ENCODE data around the gene JARID2.

JARID2 gene

DNA sequence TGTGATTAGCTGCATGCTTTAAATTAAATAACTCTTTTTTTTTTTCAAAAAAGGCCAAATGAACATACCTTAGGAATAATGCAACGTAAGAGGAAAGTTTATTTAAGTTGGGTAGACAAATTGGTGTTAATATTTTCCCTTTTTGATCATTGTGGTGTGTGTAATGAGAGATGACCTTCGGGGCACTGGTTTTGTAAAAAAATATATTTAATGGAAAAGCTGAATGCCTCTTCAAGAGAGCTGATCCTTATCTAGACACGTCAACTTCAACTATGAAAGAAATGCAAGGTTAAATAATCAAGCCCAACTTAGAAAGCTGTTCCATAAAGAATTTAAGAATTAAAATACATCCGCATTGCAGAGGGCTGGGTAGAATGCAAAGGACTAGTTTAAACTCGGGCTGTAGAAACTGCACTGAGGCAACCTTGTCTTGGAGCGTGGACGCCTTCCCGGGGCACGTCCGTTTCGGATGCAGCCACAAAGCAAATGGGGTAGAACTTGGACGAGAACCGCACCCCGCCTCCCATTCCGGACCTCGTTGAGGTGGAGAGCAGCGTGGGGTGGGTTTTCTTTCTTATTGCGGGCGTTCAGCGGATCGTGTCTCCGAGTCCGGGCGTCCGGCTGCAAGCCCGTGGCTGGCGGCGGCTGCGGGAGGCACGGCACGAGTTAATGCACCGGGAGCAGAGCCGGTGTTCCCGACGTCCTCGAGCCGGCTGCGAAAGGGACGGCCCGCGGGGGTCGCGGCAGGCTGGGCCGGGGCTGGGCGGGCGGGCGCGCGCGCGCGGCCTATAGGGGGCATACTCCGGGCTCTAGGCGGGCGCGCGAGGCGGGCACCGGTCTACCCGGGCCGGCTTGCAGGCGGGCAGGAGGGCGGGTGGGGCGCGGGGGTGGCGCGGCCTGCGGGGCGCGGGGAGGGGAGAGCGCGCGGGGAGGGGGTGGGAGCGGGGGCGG, 1.9 kb downstream of the JARID2 start:
- no peak for DNase-seq

DNA sequence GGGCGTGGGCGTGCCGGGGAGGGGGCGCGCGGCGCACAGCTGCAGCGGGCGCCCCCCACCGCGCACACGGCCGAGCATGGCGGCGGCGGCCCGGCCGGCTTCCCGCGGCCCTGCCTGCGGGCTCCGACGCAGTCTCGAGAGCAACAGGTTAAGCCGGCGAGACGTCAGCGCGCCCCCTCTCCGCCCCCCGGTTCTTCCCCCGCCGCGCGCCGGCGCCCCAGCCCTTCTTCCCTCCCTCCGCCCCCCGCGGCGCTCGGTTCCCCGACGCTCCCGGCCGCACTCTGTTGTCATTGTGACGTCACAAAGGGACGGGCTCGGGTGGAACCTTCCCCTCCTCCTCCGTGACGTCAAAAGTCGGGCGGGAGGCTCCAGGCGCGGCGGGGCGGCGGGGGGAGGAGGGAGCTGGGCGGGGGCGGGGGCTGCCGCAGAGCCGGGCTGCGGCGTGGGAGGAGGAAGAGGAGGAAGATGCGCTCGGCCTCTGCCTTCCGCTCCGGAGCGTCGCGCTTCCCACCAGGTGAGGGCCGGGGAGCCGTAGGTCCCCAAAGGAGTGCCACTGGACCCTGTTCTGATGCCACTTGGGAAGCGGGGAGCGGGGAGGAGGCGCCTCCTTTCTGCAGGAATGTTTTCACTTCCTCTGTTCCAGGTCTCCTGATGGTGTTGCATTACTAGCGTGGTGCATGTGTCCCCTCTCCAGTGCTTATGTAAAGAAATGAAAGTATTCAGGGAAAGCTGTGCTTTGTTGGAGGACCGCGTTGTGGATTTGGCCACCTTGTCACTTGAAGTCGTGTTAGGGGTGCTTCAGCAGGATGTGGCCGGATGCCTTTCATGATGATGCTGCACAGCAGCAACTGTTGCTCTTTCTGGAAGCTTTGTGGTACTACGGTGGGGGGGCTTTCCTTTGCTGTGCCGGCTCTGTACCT, 2.8 kb downstream of the JARID2 start:
- DNase-seq, result peak; percentile 78

DNA sequence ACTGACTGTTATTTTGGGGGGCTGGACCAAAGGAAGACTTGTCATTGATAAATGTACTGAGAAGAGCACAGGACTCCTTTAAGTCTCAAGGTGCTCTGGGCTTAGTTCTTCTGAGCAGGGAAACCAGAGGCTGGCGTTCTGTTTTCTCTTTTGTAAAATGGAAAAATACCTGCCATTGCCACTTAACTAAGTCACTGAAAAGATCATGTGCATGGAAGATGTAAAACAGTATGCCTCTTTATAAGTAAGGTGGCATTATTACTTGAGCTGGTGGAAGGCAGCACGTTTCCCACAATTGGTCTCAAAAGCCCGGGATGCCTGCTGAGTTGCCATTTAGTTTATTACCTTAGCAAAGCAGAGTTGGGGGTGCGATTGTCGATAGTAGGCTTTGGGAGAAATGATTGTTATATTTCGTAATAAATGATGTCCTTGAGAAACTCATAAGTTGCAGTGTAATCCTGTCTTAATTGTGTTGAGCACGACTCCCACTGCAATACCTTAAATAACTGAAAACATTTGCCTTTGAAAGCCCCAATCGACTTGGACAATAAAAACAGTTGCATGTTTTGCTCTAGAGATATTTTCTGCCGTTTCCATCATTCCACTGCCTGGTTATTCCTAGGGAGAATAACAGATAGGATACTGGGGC, 3.6 kb downstream of the JARID2 start:
- no peak for DNase-seq

DNA sequence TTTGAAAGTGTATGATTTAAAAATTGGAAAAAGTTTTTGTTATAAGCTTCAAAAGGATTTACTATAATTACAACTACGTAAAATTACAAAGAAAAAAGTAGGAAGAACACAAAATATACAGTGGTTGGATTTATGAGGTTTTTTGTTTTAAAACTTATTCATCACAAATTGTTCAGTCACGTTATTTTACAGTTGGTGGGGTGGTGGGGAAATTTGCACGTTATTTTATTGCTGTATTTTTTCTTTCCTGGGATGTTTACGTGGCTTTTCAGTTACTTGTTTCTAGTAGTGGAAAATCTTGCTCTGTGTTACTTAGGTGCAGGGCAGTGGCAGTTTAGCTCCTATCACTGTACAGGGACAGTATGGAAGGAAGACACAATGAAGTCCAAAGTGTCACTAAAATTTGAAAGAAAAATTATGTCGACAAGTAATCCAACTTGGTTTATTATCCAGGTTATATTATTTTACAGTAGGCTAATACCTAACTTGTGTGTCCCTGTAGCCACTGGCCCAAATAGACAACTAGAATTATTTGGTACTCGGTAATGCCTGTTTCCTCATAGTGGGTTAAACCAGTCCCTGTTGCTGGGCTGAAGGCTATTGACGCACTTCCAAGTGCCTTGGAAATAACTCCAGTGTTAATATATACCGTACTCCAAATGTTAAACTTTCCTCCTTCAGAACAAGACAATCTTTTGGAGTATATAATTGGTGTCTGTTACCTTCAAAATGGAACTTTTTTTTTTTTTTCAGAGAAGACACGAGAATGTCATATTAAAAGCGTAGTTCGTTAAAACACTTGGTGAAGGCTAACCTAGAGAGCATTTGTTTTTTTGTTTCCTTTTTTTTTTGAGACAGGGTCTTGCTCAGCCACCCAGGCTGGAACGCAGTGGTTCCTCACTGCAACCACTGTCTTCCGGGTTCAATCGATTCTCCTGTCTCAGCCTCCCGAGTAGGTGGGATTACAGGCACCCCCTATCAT, 4.6 kb downstream of the JARID2 start:
- no peak for DNase-seq

DNA sequence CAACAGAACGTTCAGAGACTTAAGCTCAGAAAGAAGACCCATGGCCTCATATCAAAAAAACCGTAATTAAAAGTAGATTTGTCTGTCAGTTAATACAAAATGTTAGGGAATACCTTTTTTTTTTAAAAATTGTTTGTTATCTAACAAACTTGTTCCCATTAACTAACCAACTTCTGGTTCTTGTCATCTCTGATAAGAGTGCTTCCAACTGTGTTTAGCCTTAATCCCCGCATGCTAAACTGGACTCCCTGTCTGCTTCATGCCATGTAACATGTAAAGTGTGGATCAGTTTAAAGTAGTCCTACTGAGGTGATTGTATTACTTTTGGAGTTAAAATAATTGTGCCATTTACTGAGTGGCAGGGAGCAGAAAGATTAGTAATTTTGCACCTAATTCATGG, 6.3 kb downstream of the JARID2 start:
- DNase-seq, result no peak

DNA sequence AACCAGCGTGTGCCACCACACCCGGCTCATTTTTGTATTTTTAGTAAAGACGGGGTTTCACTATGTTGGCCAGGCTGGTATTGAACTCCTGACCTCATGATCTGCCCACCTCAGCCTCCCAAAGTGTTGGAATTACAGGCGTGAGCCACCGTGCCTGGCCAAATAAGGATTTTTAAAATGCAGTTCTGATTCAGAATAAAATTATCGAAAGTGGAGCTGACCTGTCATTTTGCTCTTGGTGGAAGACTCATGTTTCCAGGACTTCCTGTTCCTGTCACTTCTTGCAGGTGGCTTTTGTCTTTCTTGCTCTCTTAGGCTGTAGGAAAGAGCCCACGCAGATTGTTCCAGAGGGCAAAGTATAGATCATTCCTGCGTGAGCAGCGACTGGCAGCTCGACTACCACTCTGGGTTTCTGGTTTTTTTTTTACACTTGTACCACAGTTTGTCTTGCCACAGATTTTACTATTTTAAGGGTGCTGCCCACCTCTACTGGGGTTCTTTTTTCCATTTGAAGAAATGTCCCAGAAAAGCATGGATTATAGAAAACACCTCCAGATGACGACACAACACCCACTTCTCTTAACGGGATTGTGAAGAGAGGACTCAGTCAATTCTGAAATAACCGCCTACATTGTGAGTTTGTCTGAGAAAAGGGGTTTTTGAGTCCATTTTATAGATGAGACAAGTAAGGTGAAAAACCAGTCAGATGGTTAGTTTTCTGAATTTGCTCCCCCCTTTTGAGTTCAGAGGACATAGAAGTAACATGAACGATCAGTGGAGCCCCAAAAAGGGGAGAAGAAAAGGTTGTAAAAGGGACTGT, 7.5 kb downstream of the JARID2 start:
- DNase-seq, result no peak

DNA sequence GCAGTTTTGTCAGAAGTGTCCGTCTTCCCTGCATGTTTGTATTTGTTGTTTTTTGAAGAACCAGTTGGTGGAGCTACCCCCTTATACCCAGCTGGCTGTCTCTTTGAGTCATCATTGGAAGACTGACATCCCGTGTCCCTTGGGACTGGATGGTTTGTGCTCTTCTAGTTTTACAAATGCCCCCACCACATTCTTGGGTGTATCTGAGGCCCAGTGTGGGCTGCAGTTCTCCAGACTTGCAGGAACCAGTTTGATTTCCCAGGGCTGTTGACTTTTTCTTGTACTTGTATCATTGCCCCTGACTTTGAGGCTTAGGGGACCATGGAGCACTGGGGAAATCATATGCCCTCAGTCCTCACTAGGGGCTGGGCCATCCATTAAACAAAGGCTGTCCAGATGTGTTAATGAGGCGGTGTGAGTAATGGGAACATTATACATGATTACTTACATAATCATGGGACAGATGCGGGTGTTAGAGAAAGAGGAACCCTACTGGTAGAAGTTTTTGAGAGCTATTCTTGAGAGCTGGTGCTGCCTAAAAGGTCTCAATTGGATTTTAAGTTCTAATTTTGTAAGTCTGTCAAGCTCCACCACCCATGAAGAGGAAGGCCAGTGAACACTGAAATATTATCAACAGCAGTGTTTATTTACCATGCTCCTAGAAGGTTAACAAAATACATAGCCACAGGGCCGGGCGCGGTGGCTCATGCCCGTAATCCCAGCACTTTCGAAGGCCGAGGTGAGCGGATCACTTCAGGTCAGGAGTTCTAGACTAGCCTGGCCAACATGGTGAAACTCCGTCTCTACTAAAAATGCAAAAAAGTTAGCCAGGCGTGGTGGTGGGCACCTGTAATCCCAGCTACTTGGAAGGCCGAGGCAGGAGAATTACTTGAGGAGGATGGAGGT, 8.5 kb downstream of the JARID2 start:
- DNase-seq, result no peak

DNA sequence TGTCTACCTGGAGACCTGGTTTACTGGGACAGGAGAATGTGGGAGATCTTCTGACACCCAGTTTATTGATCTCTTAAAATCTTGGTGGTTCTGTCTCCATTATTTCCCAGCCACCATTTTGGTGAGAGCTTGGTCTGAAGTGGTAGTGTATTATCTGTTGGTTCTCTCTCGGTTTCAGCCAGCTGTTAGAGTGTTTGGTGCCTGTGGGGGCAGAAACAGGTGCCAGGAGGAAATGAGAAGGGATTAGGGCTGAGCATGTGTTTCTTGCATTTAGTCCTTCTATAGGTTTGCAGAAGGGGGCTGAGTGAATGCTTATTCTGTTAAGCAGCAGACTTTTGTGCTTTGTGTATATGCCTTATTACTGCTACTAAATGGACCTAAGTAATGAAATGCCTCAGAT, 9.6 kb downstream of the JARID2 start:
- peak; percentile 42 for DNase-seq

DNA sequence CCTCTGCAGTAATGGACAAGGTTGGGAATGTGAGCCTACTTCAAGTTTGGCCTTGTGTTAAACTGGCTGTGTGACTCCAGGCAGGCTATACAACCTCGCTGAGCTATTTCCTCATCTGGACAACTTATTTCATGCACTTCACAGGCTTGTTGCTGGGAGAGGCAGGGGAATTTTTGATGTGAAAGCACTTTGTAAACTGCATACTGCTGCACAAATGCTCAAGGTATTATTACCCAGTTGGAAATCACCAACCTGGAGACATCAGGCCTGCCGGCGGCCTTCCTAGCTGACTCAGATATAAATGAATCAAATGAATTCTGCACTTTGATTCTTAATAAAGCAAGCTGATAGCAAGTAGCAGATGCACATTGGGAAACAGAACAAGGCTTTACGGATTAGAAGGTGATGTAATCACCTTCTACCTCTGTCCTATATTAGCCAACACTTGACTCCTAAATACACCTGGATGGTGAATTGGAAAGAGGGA, 10.1 kb downstream of the JARID2 start:
- DNase-seq, result no peak

DNA sequence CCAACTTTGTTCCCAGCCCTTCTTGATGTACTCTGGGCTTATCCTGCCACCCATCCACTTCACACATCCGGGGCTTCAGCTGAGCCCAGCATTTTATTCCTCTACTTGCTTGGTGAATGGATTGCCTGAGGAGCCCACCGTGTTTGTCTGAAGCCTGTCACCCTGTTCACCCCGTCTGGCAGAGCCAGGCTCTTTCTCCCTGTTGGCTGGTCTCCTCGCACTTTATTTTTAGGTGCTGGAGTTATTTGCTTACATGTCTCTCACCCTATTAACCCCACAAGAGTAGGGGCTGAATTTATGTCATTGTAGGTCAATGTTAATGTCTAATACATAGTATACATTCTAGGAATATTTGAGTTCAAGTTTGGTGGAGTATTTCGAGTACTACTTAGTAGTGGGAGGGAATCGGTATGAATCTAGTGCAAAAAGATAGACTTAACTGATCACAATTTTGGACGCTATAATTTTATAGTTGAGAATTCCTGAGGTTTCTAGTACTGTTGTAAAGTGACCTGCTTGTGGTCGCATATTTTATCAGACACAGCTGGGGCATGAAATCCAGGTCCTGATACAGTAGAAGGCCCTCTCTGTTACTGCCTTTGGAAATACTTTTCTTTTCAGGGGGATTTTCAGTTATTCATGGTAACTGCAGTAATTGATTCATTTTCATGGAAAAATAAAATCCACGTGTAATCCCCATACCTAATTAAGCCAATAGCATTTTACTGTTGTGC, 10.8 kb downstream of the JARID2 start:
- no peak for DNase-seq

DNA sequence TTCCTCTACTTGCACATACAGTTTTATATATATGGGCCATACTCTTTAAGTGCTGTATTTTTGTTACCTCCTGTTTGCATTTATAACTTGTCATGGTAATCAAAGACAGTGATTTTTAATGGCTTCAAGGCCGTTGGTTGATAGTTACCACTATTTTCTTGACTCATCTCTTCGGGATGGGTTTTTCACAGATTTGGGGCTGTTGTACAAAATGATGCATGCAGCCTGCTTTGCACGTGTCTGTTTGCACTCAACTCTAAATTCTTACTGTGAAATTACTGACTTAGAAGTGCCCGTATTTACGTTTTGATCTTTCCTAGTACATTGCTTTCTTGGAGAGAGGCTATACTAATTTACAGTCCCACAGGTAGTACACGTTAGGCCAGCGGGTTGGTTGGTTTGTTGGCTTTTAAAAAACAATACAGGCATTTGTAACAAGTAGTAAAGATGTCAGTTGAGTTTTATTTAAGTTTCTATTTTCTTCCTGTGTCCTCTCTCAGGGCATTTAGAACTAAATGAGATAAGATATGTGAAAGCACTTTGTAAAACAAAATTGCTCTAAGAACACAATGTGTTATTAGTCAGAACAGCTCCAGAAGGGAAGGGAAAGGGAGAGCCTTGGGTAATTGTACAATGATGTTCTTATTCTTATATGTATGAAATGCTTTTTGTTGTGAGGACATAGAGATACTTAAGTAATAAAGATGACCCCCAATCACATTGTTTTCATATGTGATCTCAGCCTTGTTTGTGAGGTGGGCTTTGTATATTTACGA, 11.7 kb downstream of the JARID2 start:
- no peak for DNase-seq

DNA sequence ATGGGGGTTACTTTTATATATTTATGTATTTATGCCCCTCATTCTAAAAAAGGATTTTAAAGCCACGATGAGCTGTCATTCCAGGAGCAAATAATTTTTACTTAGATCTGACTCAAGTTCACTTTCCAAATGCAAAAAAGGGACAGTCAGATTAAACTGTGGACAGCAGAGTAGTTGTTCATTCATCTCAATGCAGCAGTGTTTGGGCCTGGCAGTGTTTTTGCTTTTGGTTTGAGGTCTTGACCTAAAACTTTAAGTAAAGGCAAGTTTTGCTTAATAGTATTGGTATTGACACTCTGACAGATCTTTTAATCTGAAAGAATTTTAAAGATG, 13.9 kb downstream of the JARID2 start:
- no peak for DNase-seq

DNA sequence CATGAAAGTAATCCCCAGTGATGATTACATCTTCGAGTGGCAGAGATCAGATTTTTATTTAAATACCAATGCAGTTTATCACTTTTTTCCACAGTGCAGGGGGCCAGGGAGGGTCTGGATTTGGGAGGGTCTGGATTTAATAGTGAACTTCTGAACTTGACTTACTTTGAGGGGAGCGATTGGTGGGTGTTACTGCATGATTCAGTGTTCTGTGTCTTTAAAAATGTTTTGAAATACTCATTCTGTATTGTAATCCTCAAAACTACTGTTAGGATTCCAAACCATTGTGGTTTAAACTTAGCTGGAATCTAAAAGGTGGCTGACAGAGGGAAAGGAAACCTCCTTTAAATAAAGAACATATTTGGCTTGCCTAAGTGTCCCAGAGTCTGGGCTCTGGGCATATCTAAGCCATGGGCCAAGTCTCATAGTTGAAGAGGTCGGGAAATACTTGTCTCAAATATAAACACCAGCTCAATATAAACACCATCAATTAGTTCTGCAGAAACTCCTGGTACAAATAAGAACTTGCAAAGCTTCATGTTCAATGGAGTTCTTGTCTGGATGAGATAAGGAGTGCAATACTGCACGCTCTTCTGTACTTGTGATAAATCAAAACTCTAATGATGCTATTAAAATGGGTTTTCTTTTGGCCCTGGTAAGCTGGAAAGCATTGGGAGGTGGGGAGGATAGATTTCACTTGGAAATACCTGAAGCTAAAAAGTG, 14.4 kb downstream of the JARID2 start:
- DNase-seq, result no peak

DNA sequence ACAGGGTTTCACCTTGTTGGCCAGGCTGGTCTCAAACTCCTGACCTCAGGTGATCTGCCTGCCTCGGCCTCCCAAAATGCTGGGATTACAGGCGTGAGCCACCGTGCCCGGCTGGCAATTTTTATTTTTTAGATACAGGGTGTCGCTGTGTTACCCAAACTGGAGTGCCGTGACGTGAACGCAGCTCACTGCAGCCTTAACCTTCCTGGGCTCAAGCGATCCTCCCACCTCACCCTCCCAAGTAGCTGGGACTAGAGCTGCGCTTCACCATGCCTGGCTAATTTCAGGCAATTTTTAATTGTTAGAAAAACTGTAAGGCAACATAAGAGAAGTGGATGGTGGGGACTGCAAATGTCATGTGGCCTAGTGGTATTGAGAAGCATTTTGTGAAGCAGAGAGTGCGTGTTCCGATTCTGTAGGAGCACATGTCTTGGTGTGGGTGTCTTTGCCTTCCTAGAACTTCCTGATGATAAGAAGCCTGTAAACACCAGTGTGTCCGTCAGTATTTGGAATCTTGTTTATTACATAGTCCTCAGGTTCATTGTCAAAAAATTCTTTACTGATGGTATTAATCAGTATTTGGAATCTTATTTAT, 18.0 kb downstream of the JARID2 start:
- DNase-seq, result no peak

DNA sequence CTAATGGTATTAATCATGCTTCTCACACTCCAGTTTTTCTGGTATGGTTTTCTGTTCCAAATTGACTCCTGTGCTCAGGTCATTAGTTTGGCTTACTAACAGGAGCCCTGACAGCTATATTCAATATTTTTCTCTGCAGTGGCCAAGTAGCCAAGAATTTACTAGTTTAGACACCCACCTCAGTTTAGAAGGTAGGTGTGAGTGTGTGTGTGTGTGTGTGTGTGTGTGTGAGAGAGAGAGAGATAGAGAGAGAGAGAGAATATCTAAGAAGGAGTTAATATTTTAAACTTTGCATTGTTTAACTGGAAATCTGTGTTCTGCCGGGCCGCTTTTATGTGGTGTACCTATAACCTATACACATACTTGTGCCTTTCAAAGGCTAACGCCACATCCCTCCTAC, 18.5 kb downstream of the JARID2 start:
- no peak for DNase-seq

DNA sequence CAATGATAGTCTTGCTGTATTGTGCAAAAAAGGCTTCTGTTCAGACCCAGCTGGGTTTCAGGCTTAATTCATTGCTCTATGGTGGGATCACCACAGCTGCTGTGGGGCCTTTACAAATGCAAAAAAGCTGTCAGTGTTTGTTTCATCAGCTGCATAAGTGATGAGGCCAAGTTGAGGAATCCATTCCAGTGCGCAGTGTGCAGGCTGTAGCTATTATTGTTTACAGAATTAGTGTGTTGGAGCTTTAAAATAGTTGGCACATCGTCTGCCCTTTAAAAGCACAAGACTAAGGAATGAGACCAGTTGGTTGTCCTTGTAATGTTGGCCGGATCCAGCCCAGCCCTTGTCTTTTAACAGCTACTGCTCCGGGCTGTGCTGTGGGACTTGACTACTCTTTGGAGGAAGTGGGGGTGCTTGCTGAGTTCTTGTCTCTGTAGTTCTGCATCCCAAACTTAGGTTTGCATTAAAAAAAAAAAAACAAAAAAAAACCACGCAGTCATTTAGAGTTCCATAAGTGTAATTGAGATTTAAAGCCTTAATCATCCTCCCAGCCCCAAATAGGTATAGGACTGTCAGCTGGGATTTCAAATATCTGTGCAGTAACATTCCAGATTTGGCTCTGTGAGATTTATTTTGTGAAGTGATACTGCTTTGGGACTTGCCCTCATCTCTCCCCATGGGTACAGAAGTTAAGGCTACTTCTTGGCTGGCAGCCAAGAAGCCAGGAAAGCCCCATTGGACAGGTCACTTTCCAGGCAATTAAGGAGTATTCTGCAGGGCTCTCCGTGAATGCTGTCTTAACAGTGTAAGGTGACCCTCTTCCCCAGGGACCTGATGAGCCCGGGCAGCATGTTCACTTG, 19.3 kb downstream of the JARID2 start:
- no peak for DNase-seq

All from NCI-H510A treated with DMSO at 0.1 percent for 48 hours (cell line).